ENCODE measurements around the gene GRK2. TPM values are rescaled to one million over a fixed set of nuclear protein-coding genes. Genes with fewer than 3 reads are reported as not detected.

GRK2 gene
- total RNA-seq, 4 donors from 2014 or later = 39.8 to 72.5 (median 47.8) TPM

DNA sequence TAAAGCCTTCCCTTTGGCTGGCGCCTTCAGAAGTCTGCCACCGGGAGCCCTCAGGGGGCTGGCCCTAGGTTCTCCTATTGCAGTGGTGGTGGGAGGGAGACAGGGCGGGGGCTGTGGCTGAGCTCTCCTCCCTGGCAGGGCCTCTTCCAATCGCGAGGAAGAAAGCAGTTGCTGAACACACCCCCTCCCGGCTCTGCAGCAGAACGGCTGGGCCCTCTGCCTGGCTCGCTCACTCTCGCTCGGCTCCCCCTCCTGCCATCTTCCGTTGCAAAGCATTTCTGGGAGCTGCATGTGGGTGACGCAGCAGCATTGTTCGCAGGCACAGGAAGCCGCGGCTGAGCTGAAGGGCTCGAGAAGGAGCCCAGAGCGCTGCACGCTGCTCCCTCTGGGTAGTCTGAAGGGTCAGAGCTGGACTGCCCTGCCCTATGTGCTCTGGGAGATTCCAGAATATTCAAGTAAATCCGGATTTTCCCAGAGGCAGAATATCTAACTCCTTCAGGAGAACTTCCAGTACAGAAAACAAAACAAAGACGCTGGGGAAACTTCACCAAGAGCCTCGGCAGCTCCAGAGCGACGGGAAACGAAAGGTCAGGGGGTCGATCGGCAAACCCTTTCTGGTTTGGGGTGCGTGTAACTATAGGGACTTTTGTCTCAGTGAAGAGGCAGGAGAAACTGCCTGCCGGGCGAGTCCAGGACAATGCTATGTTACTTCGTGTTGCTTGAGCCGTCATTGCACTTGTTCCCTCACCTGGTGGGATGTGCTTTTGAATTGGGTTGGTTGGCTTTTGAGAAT is 26.3 kb upstream of the GRK2 start:
- TF ChIP-seq, protein P1, sequence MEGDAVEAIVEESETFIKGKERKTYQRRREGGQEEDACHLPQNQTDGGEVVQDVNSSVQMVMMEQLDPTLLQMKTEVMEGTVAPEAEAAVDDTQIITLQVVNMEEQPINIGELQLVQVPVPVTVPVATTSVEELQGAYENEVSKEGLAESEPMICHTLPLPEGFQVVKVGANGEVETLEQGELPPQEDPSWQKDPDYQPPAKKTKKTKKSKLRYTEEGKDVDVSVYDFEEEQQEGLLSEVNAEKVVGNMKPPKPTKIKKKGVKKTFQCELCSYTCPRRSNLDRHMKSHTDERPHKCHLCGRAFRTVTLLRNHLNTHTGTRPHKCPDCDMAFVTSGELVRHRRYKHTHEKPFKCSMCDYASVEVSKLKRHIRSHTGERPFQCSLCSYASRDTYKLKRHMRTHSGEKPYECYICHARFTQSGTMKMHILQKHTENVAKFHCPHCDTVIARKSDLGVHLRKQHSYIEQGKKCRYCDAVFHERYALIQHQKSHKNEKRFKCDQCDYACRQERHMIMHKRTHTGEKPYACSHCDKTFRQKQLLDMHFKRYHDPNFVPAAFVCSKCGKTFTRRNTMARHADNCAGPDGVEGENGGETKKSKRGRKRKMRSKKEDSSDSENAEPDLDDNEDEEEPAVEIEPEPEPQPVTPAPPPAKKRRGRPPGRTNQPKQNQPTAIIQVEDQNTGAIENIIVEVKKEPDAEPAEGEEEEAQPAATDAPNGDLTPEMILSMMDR (IDR thresholded peaks at IDR 0.05; ENCODE audit: low read depth) = no peak

DNA sequence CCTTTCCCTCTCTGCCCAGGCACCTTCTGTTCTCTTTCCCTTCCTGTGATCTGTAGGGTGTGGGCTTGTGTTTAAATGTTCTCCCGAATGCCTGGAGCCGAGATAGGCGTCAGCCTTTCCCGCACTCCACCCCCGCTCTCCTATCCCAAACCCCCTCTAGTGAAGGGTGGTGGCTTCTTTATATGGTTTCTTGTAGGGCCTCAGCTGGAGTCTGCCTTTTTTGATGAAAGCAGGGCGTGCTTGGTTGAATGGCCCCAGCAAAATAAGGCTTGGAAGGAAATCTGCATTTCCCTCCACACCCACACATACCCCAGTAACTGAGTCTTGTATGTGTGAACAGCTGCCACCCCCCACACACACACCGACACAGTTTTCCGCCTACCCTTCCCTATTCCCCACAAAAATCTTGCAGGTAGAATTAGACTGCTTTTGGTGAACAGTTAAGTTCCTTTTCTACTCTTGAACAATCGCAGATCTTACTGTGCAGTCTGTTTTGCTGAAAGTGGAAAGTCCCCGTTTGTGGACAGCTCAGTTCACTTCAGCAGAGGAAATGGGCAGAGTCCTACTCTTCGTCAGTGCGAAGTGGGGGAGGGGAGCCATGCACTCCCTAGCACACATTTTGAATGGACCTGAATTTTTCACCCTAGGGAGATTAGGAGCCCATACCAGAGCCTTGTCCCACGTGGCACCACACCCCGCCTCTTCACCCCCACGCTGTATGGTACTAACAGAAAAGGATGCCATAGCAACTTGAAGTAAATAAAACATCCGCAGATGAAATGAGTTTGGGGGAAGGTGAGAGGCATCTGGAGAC is 25.5 kb upstream of the GRK2 start:
- TF ChIP-seq, protein P1 (IDR thresholded peaks at IDR 0.05; ENCODE audit: low read depth) = no peak

DNA sequence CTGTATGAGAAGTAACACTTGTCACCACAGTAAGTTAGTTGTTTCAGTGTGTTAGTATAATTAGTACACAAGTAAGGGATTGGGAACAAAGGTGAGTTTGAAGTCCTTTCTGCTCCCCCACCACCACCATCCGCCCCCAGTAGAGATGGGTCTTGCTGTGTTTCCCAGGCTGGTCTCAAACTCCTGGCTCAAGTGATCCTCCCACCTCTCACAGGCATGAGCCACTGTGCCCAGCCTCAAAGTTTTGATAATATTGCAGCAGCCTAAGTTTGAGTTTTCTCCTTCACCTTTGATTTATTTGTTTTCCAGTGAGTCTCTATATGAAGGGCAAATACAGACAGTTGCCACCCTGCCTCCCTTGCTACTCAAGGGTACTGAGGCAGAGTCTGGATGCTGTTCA is 23.7 kb upstream of the GRK2 start:
- TF ChIP-seq, protein P1 (IDR thresholded peaks at IDR 0.05; ENCODE audit: low read depth) = no peak

DNA sequence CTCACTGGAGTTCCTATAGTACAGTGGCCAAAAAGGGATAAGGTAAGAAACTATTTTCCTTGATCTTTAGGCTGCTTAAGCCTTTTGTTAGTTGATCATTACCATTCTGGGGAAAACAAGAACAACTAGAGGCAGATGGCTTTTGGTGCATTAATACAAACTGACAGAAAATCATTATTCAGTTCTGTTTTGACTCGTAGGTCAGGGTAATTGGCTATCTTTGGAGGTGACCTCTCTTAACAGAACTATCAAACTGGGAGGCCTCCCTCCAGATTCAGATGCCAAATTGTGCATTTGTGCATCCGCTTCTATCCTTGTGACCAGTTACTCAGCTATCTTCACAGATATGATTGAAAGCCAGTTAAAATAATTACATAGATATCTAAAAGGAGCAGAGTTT is 23.2 kb upstream of the GRK2 start:
- TF ChIP-seq, protein P1 (IDR thresholded peaks at IDR 0.05; ENCODE audit: low read depth) = no peak

DNA sequence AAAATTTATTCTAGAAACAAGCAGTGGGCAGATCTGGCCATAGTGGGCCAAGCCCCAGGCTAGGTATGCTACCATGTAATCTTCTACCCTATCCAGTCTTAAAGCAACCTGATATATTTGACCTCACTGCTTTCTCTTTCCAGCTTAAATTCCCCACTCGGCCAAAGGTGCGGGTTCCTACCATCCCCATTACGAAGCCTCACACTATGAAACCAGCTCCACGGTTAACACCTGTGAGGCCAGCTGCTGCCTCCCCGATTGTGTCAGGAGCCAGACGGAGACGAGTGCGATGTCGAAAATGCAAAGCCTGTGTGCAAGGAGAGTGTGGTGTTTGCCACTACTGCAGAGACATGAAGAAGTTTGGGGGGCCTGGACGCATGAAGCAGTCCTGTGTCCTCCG is 21.2 kb upstream of the GRK2 start:
- TF ChIP-seq, protein P1 (IDR thresholded peaks at IDR 0.05; ENCODE audit: low read depth) = no peak

DNA sequence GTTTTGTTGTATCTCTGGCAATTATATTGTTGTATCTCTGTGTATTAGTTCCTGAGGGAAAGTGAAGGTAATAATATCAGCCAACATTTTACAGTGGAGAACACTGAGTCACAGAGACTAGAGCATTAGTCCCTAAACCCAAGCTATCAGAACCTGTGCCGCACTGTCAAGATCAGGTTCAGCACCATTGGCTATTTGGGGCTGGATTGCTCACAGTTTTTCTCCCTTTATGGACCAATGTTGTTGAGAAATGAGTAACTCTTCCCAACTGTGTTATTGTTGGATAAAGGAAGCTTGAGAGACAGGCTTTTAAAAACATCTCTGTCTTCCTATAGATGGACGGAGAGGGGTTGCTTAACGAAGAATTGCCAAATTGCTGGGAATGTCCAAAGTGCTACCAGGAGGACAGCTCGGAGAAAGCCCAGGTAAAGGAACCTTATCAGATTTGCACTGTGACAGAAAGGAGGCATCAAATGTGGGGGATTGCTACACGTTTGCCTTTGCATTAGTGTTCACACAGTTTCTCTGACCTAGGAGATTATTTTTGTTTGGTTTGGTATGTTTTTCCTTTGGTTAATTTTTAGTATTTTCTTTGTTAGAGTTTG is 18.2 kb upstream of the GRK2 start:
- TF ChIP-seq, protein P1 (IDR thresholded peaks at IDR 0.05; ENCODE audit: low read depth) = no peak

DNA sequence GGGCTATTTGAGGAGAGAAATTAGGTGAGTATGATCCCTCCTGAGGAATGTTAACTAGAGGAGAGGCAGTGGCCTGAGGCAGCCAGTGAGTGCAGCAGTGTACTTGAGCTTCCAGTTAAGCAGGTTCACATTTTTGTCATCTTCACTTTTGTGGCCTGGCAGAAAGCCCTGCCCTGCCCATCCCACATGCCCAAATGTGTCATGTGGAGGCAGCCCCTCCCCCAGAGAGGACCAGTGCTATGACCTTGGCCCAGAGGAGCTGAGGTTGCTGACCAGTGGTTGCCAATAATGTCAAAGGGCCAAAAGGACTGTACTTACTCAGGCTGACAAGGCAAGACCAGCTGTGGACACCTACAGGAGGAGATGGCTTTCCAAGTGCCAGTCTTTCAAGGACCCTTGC is 17.6 kb upstream of the GRK2 start:
- TF ChIP-seq, protein P1 (IDR thresholded peaks at IDR 0.05; ENCODE audit: low read depth) = no peak
